M059J (cell line): Measurements from ENCODE around the gene FANK1. TPM values are rescaled to one million over a fixed set of nuclear protein-coding genes. Genes with fewer than 3 reads are reported as not detected.

Experiments used
- total RNA-seq: library from RNA; depleted of rRNA; stranded (reverse); fragments of >200 nt; shearing (Covaris generic); gene quantifications from 2 replicates; pipeline ENCODE4 v1.2.3, GENCODE V29; 2014; rRNA removed

The FANK1 gene
- total RNA-seq, 1 experiment from 2014 or later, result 4.5 TPM

Other genes with a start within 250 kb of the FANK1 start
- 0.10 TPM in 1 of 2 replicates, not detected in the other for gene TEX36, start 213.4 kb upstream of the FANK1 start, total RNA-seq
- gene EDRF1, start 176.9 kb upstream of the FANK1 start, total RNA-seq, result 19.8 and 30.2 TPM in 2 replicates
- 0.05 TPM in 1 of 2 replicates, not detected in the other for gene MMP21, start 120.7 kb upstream of the FANK1 start, total RNA-seq
- 73.3 and 100 TPM in 2 replicates for gene UROS, start 73.3 kb upstream of the FANK1 start, total RNA-seq
- gene BCCIP, start 73.0 kb upstream of the FANK1 start, total RNA-seq, result 87.6 and 103 TPM in 2 replicates
- gene DHX32, start 15.3 kb upstream of the FANK1 start, total RNA-seq, result 60.0 and 60.7 TPM in 2 replicates